OCI-LY7 (cell line): ENCODE measurements around the gene MLN. TPM values are rescaled to one million over a fixed set of nuclear protein-coding genes. Genes with fewer than 3 reads are reported as not detected.
"Not testable (repeated sequence)": the region's sequence is repeated elsewhere in the genome, so short reads cannot be mapped to it uniquely, and the experiment has no call there.

Source experiments
- BruUV-seq: library from RNA; stranded (reverse); fragments of 400-500 nt; replicated peaks from 2 replicates; lab custom pipeline; 2021; lab: Mats Ljungman, UMichigan
- CTCF ChIA-PET: fragments of 300-600 bp; sonication (Branson Sonifier 250); formaldehyde crosslinking; loops from one replicate; lab custom pipeline; 2022; ENCODE audit warnings: antibody characterized with exemption; ENCODE audit not compliant: unreplicated experiment; lab: Charles Lee
- POLR2A ChIA-PET: fragments of 300-600 bp; sonication (Branson Sonifier 250); formaldehyde crosslinking; loops from one replicate; lab custom pipeline; 2022; ENCODE audit warnings: antibody characterized with exemption; lab: Charles Lee
- DNase-seq: peaks from one replicate; pipeline ENCODE4 v3.0.0-alpha.2; 2015; ENCODE audit warnings: low spot score
- H2AFZ ChIP-seq: fragments of 200-600 bp; sonication (generic), shearing (Covaris generic); 2 replicates; pipeline ENCODE4 v1.6.1; 2014; ENCODE audit warnings: mild to moderate bottlenecking, antibody characterized with exemption, low read length, moderate library complexity
- H3K27ac ChIP-seq: fragments of 200-600 bp; sonication (generic); 2 replicates; pipeline ENCODE4 v1.5.1; 2014; ENCODE audit warnings: mixed run types, low read depth, mild to moderate bottlenecking, moderate library complexity, low read length, inconsistent platforms; ENCODE audit not compliant: poor library complexity, severe bottlenecking
- H3K36me3 ChIP-seq: fragments of 200-600 bp; sonication (generic); 2 replicates; pipeline ENCODE4 v1.6.1; 2014; ENCODE audit warnings: mild to moderate bottlenecking, antibody characterized with exemption, low read length, moderate library complexity, mixed read lengths; ENCODE audit not compliant: insufficient read depth
- H3K4me1 ChIP-seq: fragments of 200-600 bp; sonication (generic); 2 replicates; pipeline ENCODE4 v1.5.1; 2014; ENCODE audit warnings: mild to moderate bottlenecking, low read length; ENCODE audit not compliant: insufficient read depth, poor library complexity, severe bottlenecking
- H3K4me2 ChIP-seq: fragments of 200-600 bp; sonication (generic); 2 replicates; pipeline ENCODE4 v1.6.1; 2014; ENCODE audit warnings: mild to moderate bottlenecking, low read length
- H3K4me3 ChIP-seq: fragments of 200-600 bp; sonication (generic); 2 replicates; pipeline ENCODE4 v1.5.1; 2014; ENCODE audit warnings: mild to moderate bottlenecking, low read depth, low read length; ENCODE audit not compliant: poor library complexity, severe bottlenecking
- H3K79me2 ChIP-seq: fragments of 200-600 bp; sonication (generic); 2 replicates; pipeline ENCODE4 v1.6.1; 2016; ENCODE audit warnings: low read depth, mild to moderate bottlenecking, low read length, moderate library complexity, mixed read lengths; ENCODE audit not compliant: insufficient read depth
- H3K9me2 ChIP-seq: fragments of 200-600 bp; sonication (generic); 2 replicates; pipeline ENCODE4 v1.6.1; 2016; ENCODE audit warnings: mild to moderate bottlenecking, low read length, mixed read lengths; ENCODE audit not compliant: insufficient read depth
- H3K9me3 ChIP-seq: fragments of 200-600 bp; sonication (generic); 2 replicates; pipeline ENCODE4 v1.6.1; 2014; ENCODE audit warnings: mild to moderate bottlenecking, mixed run types, low read length, mixed read lengths
- H4K20me1 ChIP-seq: fragments of 200-600 bp; sonication (generic); 2 replicates; pipeline ENCODE4 v1.6.1; 2014; ENCODE audit warnings: mild to moderate bottlenecking, antibody characterized with exemption, low read length, moderate library complexity, mixed read lengths; ENCODE audit not compliant: insufficient read depth
- CTCF ChIP-seq: fragments of 200-600 bp; sonication (generic); conservative IDR thresholded peaks from 2 replicates; pipeline ENCODE4 v1.5.1; 2014; ENCODE audit warnings: mild to moderate bottlenecking, antibody characterized with exemption, low read length, moderate library complexity, mixed read lengths
- EZH2phosphoT487 ChIP-seq: fragments of 200-600 bp; sonication (generic); IDR thresholded peaks from 2 replicates; pipeline ENCODE4 v1.6.1; 2018; ENCODE audit warnings: low read depth, borderline replicate concordance, mild to moderate bottlenecking, mixed run types, antibody characterized with exemption, low read length, moderate library complexity, mixed read lengths
- intact Hi-C: fragments of 100-400 bp; cut with micrococcal nuclease; formaldehyde crosslinking; loops from one replicate; pipeline ENCODE4 v1.10.0; 2022; ENCODE audit not compliant: unreplicated experiment
- total RNA-seq, 2 experiments: library from RNA; depleted of rRNA in 1 of 2; stranded (reverse); fragments of >200 nt in 1 of 2; shearing (Covaris generic) in 1 of 2; gene quantifications; 2 replicates each; pipeline ENCODE4 v1.2.3, GENCODE V29; 2014 to 2022

Gene MLN
- total RNA-seq, 2 experiments from 2014 or later = not detected

- Histone ChIP-seq H4K20me1 (no peaks in the 10 kb centered on the region), H3K9me3 (no peaks in the 10 kb centered on the region), H3K79me2 (no peaks in the 10 kb centered on the region), H3K4me3 (no peak overlapping the region), H3K9me2 (no peaks in the 10 kb centered on the region), H3K36me3 (no peaks in the 10 kb centered on the region), H2AFZ (no peak overlapping the region), H3K4me1 (no peaks in the 10 kb centered on the region), H3K27ac (no peak overlapping the region), H3K4me2 (no peak overlapping the region)
- ChIA-PET POLR2A (no interaction called here), CTCF (no interaction called here)
- TF ChIP-seq CTCF = no peak
- BruUV-seq = no TSS peak
- DNase-seq = no peak
- intact Hi-C loops = no loop called here
These were observed 30.9 kb upstream of the MLN start for GRCh38 chr6:33834401-33835392.

GRCh38 chr6:33833599-33833998 lies 29.8 kb upstream of the MLN start:
- CTCF ChIA-PET = no interaction called here
- POLR2A ChIA-PET = no interaction called here

GRCh38 chr6:33832831-33833230 lies 29.0 kb upstream of the MLN start:
- H3K27ac ChIP-seq, H3K36me3 ChIP-seq, H2AFZ ChIP-seq, DNase-seq, H3K9me2 ChIP-seq, intact Hi-C loops, BruUV-seq, H3K4me3 ChIP-seq, H3K9me3 ChIP-seq, H3K4me2 ChIP-seq, H3K79me2 ChIP-seq, H3K4me1 ChIP-seq, CTCF ChIA-PET, H4K20me1 ChIP-seq, POLR2A ChIA-PET: not testable (repeated sequence)

More at GRCh38 chr6:33833599-33833998, 29.8 kb upstream of the MLN start:
- Histone ChIP-seq H3K27ac (no peak overlapping the region), H3K36me3 (no peaks in the 10 kb centered on the region), H3K79me2 (no peaks in the 10 kb centered on the region), H3K4me1 (no peaks in the 10 kb centered on the region), H2AFZ (no peak overlapping the region), H3K4me3 (no peak overlapping the region), H4K20me1 (no peaks in the 10 kb centered on the region), H3K9me2 (no peaks in the 10 kb centered on the region), H3K9me3 (no peaks in the 10 kb centered on the region), H3K4me2 (no peak overlapping the region)
- BruUV-seq = no TSS peak
- TF ChIP-seq CTCF (no peak), EZH2phosphoT487 (no peak)
- no peak for DNase-seq
- intact Hi-C loops = no loop called here

DNA sequence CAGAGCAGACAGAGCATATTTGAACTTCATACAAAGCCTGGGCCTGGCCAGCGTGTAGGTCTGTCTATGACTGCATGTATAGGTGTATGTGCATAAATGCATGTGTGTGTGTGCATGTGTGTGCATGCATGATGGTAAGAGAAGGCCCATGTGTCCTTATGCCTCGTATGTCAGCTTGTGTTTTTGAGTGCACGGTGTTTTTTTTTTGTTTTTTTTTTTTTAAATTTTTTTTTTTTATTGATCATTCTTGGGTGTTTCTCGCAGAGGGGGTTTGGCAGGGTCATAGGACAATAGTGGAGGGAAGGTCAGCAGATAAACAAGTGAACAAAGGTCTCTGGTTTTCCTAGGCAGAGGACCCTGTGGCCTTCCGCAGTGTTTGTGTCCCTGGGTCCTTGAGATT lies 27.9 kb upstream of the MLN start:
- H3K9me2 ChIP-seq, H2AFZ ChIP-seq, H3K36me3 ChIP-seq, H4K20me1 ChIP-seq, DNase-seq, H3K79me2 ChIP-seq, H3K4me2 ChIP-seq, CTCF ChIA-PET, H3K4me1 ChIP-seq, BruUV-seq, H3K27ac ChIP-seq, H3K4me3 ChIP-seq, intact Hi-C loops, POLR2A ChIA-PET, H3K9me3 ChIP-seq: not testable (repeated sequence)
